Skeletal muscle tissue (tissue), 4 donors: ENCODE measurements around the gene IL18R1. TPM values are rescaled to one million over a fixed set of nuclear protein-coding genes. Genes with fewer than 3 reads are reported as not detected.
"Not testable (repeated sequence)": the region's sequence is repeated elsewhere in the genome, so short reads cannot be mapped to it uniquely, and the experiment has no call there.

Experiments used
- H3K27ac ChIP-seq: one replicate; pipeline ENCODE4 v1.7.0; 2013; ENCODE audit warnings: mild to moderate bottlenecking, low read depth, low read length, inconsistent platforms
- H3K27me3 ChIP-seq, 3 donors: one replicate each; pipeline ENCODE4 v1.7.0; 2013; ENCODE audit warnings: low read length in 3 of 3; ENCODE audit not compliant: control insufficient read depth in 3 of 3, insufficient read depth in 3 of 3
- H3K36me3 ChIP-seq, 3 donors: one replicate each; pipeline ENCODE4 v1.7.0; 2013; ENCODE audit warnings: low read length in 3 of 3; ENCODE audit not compliant: control insufficient read depth in 3 of 3, insufficient read depth in 3 of 3
- H3K4me1 ChIP-seq, 3 donors: one replicate each; pipeline ENCODE4 v1.7.0; 2013; ENCODE audit warnings: low read length in 3 of 3, mild to moderate bottlenecking in 3 of 3; ENCODE audit not compliant: control insufficient read depth in 3 of 3, insufficient read depth in 3 of 3
- H3K4me3 ChIP-seq, 3 donors: one replicate each; pipeline ENCODE4 v1.7.0; 2013; ENCODE audit warnings: low read length in 3 of 3
- H3K9ac ChIP-seq, 3 donors: one replicate each; pipeline ENCODE4 v1.7.0; 2013; ENCODE audit warnings: low read length in 3 of 3, mild to moderate bottlenecking in 3 of 3, moderate library complexity in 2 of 3, low read depth in 1 of 3
- H3K9me3 ChIP-seq, 3 donors: one replicate each; pipeline ENCODE4 v1.7.0; 2013; ENCODE audit warnings: low read length in 3 of 3; ENCODE audit not compliant: control insufficient read depth in 3 of 3
- total RNA-seq: library from RNA; depleted of rRNA; stranded (reverse); fragments of >200 nt; gene quantifications from one replicate; pipeline ENCODE4 v1.2.3, GENCODE V29; 2014
- donor health status: Osteomylitis.

The IL18R1 gene
- total RNA-seq, 1 donor from 2014 or later = 0.52 TPM

DNA sequence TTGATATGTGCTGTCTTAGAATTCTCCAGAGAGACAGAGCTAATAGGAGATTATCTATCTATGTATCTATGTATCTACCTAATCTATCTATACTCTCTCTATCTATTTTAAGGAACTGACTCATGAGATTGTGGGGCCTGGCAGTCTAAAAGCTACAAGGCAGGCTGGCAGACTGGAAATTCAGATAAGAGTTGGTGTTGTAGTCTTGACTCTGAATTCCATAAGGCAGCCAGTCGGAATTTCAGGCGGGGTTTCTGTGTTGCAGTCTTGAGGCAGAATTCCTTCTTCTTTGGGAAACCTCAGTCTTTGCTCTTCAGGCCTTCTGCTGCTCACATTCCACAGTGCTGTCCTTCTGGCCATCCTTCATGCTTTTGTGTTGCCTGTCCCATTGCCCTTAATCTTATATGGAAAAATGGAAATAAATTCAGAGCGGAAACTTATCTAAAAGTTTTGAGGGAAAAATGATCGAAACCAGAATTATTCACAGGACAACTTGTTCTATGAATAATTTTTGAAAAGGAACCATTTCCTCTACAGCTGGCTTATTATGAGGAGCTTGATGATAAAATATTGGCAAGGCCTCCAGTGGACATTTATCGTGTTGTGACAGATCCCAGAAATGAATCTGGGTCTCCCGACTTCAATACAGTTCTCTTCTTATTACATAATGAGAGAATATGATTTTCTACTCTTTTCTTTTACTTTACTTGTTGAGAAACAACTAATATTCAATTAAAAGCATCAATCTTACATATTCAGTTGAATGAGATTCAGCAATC, 33.5 kb upstream of the IL18R1 start:
- Histone ChIP-seq H3K27me3 (no peaks in the 10 kb centered on the region), H3K36me3 (no peaks in the 10 kb centered on the region), H3K27ac (no peak overlapping the region), H3K4me1 (no peaks in the 10 kb centered on the region), H3K4me3 (no peak overlapping the region), H3K9ac (no peak overlapping the region), H3K9me3 (no peaks in the 10 kb centered on the region)

GRCh38 chr2:102324914-102325313, 30.7 kb upstream of the IL18R1 start:
- H3K9me3 ChIP-seq, H3K9ac ChIP-seq, H3K27me3 ChIP-seq, H3K36me3 ChIP-seq, H3K4me3 ChIP-seq, H3K4me1 ChIP-seq, H3K27ac ChIP-seq: not testable (repeated sequence)

GRCh38 chr2:102331311-102331980, 24.1 kb upstream of the IL18R1 start:
- Histone ChIP-seq H3K9ac (no peak overlapping the region), H3K4me1 (no peaks in the 10 kb centered on the region), H3K27me3 (no peaks in the 10 kb centered on the region)

GRCh38 chr2:102334486-102334885, 21.1 kb upstream of the IL18R1 start:
- Histone ChIP-seq H3K4me1 (peaks cover 0 to 4% (median 3%) of the 10 kb centered on the region in 3 donors), H3K4me3 (no peak overlapping the region), H3K27ac (no peak overlapping the region), H3K9me3 (peaks cover 0 to 4% (median 0%) of the 10 kb centered on the region in 3 donors), H3K36me3 (no peaks in the 10 kb centered on the region), H3K27me3 (no peaks in the 10 kb centered on the region), H3K9ac (no peak overlapping the region)

More at GRCh38 chr2:102331311-102331980, 24.1 kb upstream of the IL18R1 start:
- H3K36me3 ChIP-seq = no peaks in the 10 kb centered on the region
- H3K9me3 ChIP-seq = peaks cover 0 to 4% (median 0%) of the 10 kb centered on the region in 3 donors
- no peak overlapping the region for H3K27ac ChIP-seq
- H3K4me3 ChIP-seq = no peak overlapping the region

- H3K4me1 ChIP-seq = peaks cover 0 to 4% (median 3%) of the 10 kb centered on the region in 3 donors
- no peak overlapping the region for H3K9ac ChIP-seq
- H3K27ac ChIP-seq = no peak overlapping the region
Observed at GRCh38 chr2:102335871-102336366, 19.7 kb upstream of the IL18R1 start.

DNA sequence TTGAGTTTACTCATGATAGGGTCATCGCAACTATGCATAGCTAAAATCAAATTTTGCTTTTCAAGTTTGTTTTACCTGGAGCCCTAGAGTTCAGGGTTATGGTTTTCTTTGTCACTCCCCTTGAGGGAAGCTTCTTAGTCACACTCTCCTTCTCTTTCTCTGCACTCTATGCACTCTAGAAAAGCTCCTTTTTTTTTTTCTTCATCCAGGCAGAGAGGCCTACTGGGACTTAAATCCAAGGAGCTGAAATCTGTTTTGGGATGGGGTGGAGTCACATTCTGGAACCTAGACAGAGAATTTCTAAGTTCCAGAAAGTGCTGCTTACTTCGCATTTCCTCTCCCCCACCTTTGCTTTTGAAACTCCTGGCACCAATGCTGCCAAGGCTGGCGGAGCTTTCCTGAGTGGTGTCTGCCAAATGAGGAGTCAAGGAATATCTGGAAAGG, 19.1 kb upstream of the IL18R1 start:
- Histone ChIP-seq H3K4me1 (peaks cover 0 to 4% (median 3%) of the 10 kb centered on the region in 3 donors), H3K4me3 (no peak overlapping the region), H3K9ac (no peak overlapping the region), H3K27ac (peak overlapping the region; percentile 20), H3K36me3 (no peaks in the 10 kb centered on the region), H3K27me3 (no peaks in the 10 kb centered on the region), H3K9me3 (no peaks in the 10 kb centered on the region)

More at GRCh38 chr2:102335871-102336366, 19.7 kb upstream of the IL18R1 start:
- no peaks in the 10 kb centered on the region for H3K27me3 ChIP-seq
- no peak overlapping the region for H3K4me3 ChIP-seq
- H3K9me3 ChIP-seq = peaks cover 0 to 3% (median 0%) of the 10 kb centered on the region in 3 donors
- no peaks in the 10 kb centered on the region for H3K36me3 ChIP-seq

- Histone ChIP-seq H3K36me3 (no peaks in the 10 kb centered on the region), H3K9me3 (no peaks in the 10 kb centered on the region), H3K9ac (no peak overlapping the region), H3K4me1 (peaks cover 0 to 4% (median 3%) of the 10 kb centered on the region in 3 donors), H3K27me3 (no peaks in the 10 kb centered on the region), H3K4me3 (no peak overlapping the region), H3K27ac (peak overlapping the region; percentile 20)
Observed at GRCh38 chr2:102337012-102337411, 18.6 kb upstream of the IL18R1 start.

DNA sequence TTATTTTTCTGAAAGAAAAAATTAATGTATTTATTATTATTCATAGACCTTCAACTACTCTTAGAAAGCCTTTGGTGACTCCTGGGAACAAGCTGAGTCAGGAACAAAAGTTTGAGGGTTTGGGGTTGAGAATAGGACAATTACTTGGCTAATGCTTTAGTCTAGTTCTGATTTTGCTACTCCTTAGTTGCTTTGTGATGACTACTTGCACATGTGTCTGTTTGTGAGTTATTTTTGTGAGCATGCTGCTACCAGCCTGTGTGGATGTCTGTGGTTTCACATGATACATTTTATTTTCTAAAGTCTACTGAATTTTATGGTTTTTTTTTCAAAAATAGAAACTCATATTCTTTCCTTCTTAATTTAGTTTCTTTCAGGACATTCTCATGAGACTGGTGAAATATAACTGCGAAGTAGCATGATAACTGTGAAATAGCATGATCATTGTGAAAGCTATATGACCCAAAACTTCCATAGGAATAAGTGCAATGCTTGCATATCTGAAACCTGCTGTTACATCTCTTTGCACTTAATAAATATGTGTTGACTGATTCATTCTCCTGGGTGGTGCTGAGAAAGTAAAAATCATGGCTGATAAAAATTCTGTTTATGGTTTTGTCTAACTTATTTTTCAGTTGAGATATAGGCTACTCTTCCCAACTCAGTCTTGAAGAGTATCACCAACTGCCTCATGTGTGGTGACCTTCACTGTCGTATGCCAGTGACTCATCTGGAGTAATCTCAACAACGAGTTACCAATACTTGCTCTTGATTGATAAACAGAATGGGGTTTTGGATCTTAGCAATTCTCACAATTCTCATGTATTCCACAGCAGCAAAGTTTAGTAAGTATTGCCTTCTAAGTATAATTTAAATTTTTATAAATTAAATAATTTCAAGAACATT, 17.9 kb upstream of the IL18R1 start:
- no peaks in the 10 kb centered on the region for H3K9me3 ChIP-seq
- H3K4me3 ChIP-seq = no peak overlapping the region
- H3K4me1 ChIP-seq = peaks cover 0 to 4% (median 3%) of the 10 kb centered on the region in 3 donors
- no peak overlapping the region for H3K9ac ChIP-seq
- H3K27ac ChIP-seq = no peak overlapping the region
- H3K36me3 ChIP-seq = no peaks in the 10 kb centered on the region
- no peaks in the 10 kb centered on the region for H3K27me3 ChIP-seq

DNA sequence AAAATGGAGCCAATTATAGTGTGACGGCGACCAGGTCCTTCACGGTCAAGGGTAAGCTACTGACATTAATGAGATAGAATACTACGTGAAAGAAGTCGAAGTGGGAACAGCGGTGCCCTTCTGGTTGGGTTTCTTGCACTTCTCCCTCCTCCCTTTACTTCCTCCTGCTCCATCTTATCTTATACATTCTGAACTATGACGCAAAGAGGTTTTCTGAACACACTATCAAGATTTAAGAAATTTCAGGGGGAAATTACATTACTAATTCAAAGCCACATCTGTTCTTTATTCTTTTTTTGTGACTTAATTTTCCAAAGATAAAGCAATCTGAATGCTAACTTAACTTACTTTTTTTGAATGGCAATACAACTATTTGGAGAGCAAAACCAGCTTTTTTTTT, 14.8 kb upstream of the IL18R1 start:
- H3K27me3 ChIP-seq = peaks cover 0 to 4% (median 0%) of the 10 kb centered on the region in 3 donors
- H3K36me3 ChIP-seq = no peaks in the 10 kb centered on the region
- H3K27ac ChIP-seq = no peak overlapping the region
- no peak overlapping the region for H3K9ac ChIP-seq
- H3K4me3 ChIP-seq = no peak overlapping the region
- H3K9me3 ChIP-seq = no peaks in the 10 kb centered on the region
- H3K4me1 ChIP-seq = peaks cover 0 to 4% (median 3%) of the 10 kb centered on the region in 3 donors
